ENCODE measurements around the gene ZSWIM8.

Gene ZSWIM8

GRCh38 chr10:73798927-73799560 lies 13.6 kb downstream of the ZSWIM8 start:
- Histone ChIP-seq H3K36me3 (peaks cover 3% of the 10 kb centered on the region), H3K27me3 (no peaks in the 10 kb centered on the region), H3K4me3 (ENCODE audit: low read depth, low read length) (no peak overlapping the region), H3K4me1 (no peaks in the 10 kb centered on the region), H3K9me3 (no peaks in the 10 kb centered on the region)
- no peak for TF ChIP-seq CTCF (IDR thresholded peaks at IDR 0.05; ENCODE audit: low read depth, low read length)
- no peak for DNase-seq

- H3K9me3 ChIP-seq = no peaks in the 10 kb centered on the region
- TF ChIP-seq CTCF (IDR thresholded peaks at IDR 0.05; ENCODE audit: low read depth, low read length) = no peak
- H3K4me3 ChIP-seq (ENCODE audit: low read depth, low read length) = no peak overlapping the region
Observed at GRCh38 chr10:73799899-73800559, 14.6 kb downstream of the ZSWIM8 start.

GRCh38 chr10:73800560-73801252 lies 15.3 kb downstream of the ZSWIM8 start:
- Histone ChIP-seq H3K4me3 (ENCODE audit: low read depth, low read length) (no peak overlapping the region), H3K4me1 (no peaks in the 10 kb centered on the region), H3K36me3 (peaks cover 3% of the 10 kb centered on the region), H3K9me3 (no peaks in the 10 kb centered on the region), H3K27me3 (no peaks in the 10 kb centered on the region)
- DNase-seq = no peak
- TF ChIP-seq CTCF (IDR thresholded peaks at IDR 0.05; ENCODE audit: low read depth, low read length) = no peak

More at GRCh38 chr10:73799899-73800559, 14.6 kb downstream of the ZSWIM8 start:
- no peaks in the 10 kb centered on the region for H3K27me3 ChIP-seq
- DNase-seq = no peak
- peaks cover 3% of the 10 kb centered on the region for H3K36me3 ChIP-seq
- no peaks in the 10 kb centered on the region for H3K4me1 ChIP-seq

GRCh38 chr10:73801253-73801590 lies 15.8 kb downstream of the ZSWIM8 start:
- no peak for DNase-seq
- Histone ChIP-seq H3K36me3 (peaks cover 3% of the 10 kb centered on the region), H3K4me1 (no peaks in the 10 kb centered on the region), H3K27me3 (no peaks in the 10 kb centered on the region), H3K9me3 (no peaks in the 10 kb centered on the region), H3K4me3 (ENCODE audit: low read depth, low read length) (no peak overlapping the region)
- TF ChIP-seq CTCF (IDR thresholded peaks at IDR 0.05; ENCODE audit: low read depth, low read length) = no peak

- Histone ChIP-seq H3K27me3 (no peaks in the 10 kb centered on the region), H3K4me1 (no peaks in the 10 kb centered on the region), H3K4me3 (ENCODE audit: low read depth, low read length) (no peak overlapping the region), H3K9me3 (no peaks in the 10 kb centered on the region), H3K36me3 (peaks cover 14% of the 10 kb centered on the region)
- no peak for DNase-seq
- 0 out of 2 replicates have a peak, but pooled peaks have one; percentile 6 for TF ChIP-seq CTCF (IDR thresholded peaks at IDR 0.05; ENCODE audit: low read depth, low read length)
Observed at GRCh38 chr10:73802276-73802991, 17.0 kb downstream of the ZSWIM8 start.
